H54 (cell line): ENCODE measurements around the gene POLDIP3.

Experiments used
- DNase-seq: peaks from one replicate; pipeline ENCODE4 v3.0.0; 2011; ENCODE audit warnings: low spot score, mixed read lengths; ENCODE audit not compliant: insufficient read length
- FAIRE-seq: peaks from 3 replicates; lab custom pipeline; 2011; peaks lifted over from hg19 to GRCh38; lab: Jason Lieb, UNC
- POLR2A ChIP-seq: IDR thresholded peaks from 2 replicates; pipeline ENCODE4 v1.6.1; 2011; ENCODE audit warnings: low read depth, mild to moderate bottlenecking, low read length

The POLDIP3 gene

GRCh38 chr22:42614312-42615091 is at the start of gene POLDIP3:
Gene POLDIP3 (minus strand): TSS chr22:42614883. CDS start chr22:42614857, 26 bp downstream.
- FAIRE-seq = peak; percentile 50

GRCh38 chr22:42661985-42662831 is 47.5 kb upstream of the POLDIP3 start:
- TF ChIP-seq POLR2A = no peak
- peak; percentile 53 for DNase-seq
- no peak for FAIRE-seq

More at GRCh38 chr22:42614312-42615091, at the start of gene POLDIP3:
- peak; percentile 31; the same call in 1 of the 2 replicates for TF ChIP-seq POLR2A
- DNase-seq = peak; percentile 76

- DNase-seq = no peak
- no peak for FAIRE-seq
- no peak for TF ChIP-seq POLR2A
Observed at GRCh38 chr22:42656578-42656977, 41.9 kb upstream of the POLDIP3 start.

- DNase-seq = no peak
- FAIRE-seq = no peak
- TF ChIP-seq POLR2A = no peak
Observed at GRCh38 chr22:42655693-42656092, 41.0 kb upstream of the POLDIP3 start.

- no peak for TF ChIP-seq POLR2A
- FAIRE-seq (no peak), DNase-seq (no peak)
Observed at GRCh38 chr22:42654436-42655073, 39.9 kb upstream of the POLDIP3 start.

GRCh38 chr22:42653999-42654398 is 39.3 kb upstream of the POLDIP3 start:
- no peak for DNase-seq
- FAIRE-seq = no peak
- TF ChIP-seq POLR2A = no peak

GRCh38 chr22:42651134-42651533 is 36.5 kb upstream of the POLDIP3 start:
- TF ChIP-seq POLR2A = no peak
- FAIRE-seq (no peak), DNase-seq (peak; percentile 75)

- TF ChIP-seq POLR2A = peak; percentile 66; the same call in 1 of the 2 replicates
- peak; percentile 74 for DNase-seq
- FAIRE-seq = no peak
Observed at GRCh38 chr22:42649246-42650099, 34.8 kb upstream of the POLDIP3 start, which contains the start of gene CYB5R3. Gene CYB5R3 (minus strand): TSS chr22:42649392. CDS start chr22:42649315, 77 bp downstream.

GRCh38 chr22:42648368-42649245 is 33.9 kb upstream of the POLDIP3 start:
- DNase-seq (peak; percentile 63), FAIRE-seq (no peak)
- 0 out of 2 replicates have a peak, but pooled peaks have one; percentile 7 for TF ChIP-seq POLR2A

GRCh38 chr22:42648017-42648367 is 33.3 kb upstream of the POLDIP3 start:
- no peak for TF ChIP-seq POLR2A
- DNase-seq (no peak), FAIRE-seq (no peak)

GRCh38 chr22:42646569-42647525 is 32.2 kb upstream of the POLDIP3 start:
- TF ChIP-seq POLR2A = no peak
- DNase-seq (no peak), FAIRE-seq (no peak)
